ENCODE results near the gene CPNE5. TPM values are rescaled to one million over a fixed set of nuclear protein-coding genes. Genes with fewer than 3 reads are reported as not detected.

Gene CPNE5
- total and polyA plus RNA-seq, 9 of the 15 experiments (the other 6 are each of a cell fraction or from before 2014, with no cell fraction given) = 0.14 to 1.0 (median 0.46) TPM; not detected in 2

DNA sequence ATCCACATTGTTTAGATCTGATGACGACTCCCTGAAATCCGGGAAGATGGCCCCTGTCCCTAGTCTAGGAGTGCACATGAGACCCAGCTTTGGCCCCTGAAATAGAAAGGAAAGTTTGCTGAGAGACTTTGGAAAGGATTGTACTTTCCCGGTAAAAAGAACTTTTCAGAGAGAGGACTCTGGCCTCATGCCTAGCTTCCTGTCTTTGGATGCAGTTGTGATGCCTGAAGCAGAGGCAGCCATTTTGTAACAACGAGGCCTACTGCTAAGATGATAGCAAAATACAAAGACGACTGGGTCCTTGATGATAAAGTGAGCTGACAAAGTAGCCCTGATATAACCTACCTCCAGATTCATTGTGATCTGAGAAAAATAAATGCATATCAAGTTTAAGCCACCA, 6.9 kb downstream of the CPNE5 start:
- BruUV-seq (replicated peaks) = no TSS peak
- no peak for TF ChIP-seq TRIM24 (IDR thresholded peaks at IDR 0.05)
- TF ChIP-seq, protein P1, sequence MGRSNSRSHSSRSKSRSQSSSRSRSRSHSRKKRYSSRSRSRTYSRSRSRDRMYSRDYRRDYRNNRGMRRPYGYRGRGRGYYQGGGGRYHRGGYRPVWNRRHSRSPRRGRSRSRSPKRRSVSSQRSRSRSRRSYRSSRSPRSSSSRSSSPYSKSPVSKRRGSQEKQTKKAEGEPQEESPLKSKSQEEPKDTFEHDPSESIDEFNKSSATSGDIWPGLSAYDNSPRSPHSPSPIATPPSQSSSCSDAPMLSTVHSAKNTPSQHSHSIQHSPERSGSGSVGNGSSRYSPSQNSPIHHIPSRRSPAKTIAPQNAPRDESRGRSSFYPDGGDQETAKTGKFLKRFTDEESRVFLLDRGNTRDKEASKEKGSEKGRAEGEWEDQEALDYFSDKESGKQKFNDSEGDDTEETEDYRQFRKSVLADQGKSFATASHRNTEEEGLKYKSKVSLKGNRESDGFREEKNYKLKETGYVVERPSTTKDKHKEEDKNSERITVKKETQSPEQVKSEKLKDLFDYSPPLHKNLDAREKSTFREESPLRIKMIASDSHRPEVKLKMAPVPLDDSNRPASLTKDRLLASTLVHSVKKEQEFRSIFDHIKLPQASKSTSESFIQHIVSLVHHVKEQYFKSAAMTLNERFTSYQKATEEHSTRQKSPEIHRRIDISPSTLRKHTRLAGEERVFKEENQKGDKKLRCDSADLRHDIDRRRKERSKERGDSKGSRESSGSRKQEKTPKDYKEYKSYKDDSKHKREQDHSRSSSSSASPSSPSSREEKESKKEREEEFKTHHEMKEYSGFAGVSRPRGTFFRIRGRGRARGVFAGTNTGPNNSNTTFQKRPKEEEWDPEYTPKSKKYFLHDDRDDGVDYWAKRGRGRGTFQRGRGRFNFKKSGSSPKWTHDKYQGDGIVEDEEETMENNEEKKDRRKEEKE (IDR thresholded peaks at IDR 0.05; ENCODE audit: borderline replicate concordance in 1 of 2, control insufficient read depth in 1 of 2, low read depth in 2 of 2, low read length in 1 of 2) = no peak
- peak; percentile 93 for TF ChIP-seq RBM25 (IDR thresholded peaks at IDR 0.05; ENCODE audit: low read depth, low read length, severe bottlenecking)
- peak in 1 of 2 experiments; percentile 62; a peak in 2 of 4 replicates for TF ChIP-seq KDM1A (IDR thresholded peaks at IDR 0.05)
- TF ChIP-seq, protein P2, sequence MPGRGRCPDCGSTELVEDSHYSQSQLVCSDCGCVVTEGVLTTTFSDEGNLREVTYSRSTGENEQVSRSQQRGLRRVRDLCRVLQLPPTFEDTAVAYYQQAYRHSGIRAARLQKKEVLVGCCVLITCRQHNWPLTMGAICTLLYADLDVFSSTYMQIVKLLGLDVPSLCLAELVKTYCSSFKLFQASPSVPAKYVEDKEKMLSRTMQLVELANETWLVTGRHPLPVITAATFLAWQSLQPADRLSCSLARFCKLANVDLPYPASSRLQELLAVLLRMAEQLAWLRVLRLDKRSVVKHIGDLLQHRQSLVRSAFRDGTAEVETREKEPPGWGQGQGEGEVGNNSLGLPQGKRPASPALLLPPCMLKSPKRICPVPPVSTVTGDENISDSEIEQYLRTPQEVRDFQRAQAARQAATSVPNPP (IDR thresholded peaks at IDR 0.05; ENCODE audit: borderline replicate concordance, insufficient read depth, insufficient read length) = no peak
- TF ChIP-seq RFX7 (CRISPR knock-in tag; IDR thresholded peaks at IDR 0.05) = no peak
- TF ChIP-seq SPI1 (IDR thresholded peaks at IDR 0.05; ENCODE audit: borderline replicate concordance, low read depth, low read length) = no peak
- TF ChIP-seq MYBL2 (IDR thresholded peaks at IDR 0.05; ENCODE audit: low read depth) = no peak
- no peak for TF ChIP-seq MYBL2 (CRISPR knock-in tag; IDR thresholded peaks at IDR 0.05; ENCODE audit: borderline replicate concordance)
- no peak for TF ChIP-seq JUN (IDR thresholded peaks at IDR 0.05; ENCODE audit: borderline replicate concordance, low read depth, low read length)
- TF ChIP-seq JUN (CRISPR knock-in tag; IDR thresholded peaks at IDR 0.05; ENCODE audit: borderline replicate concordance) = no peak
- no peak for TF ChIP-seq BRD9 (IDR thresholded peaks at IDR 0.05; ENCODE audit: low read depth, partially characterized antibody)
- 0 out of 3 replicates have a peak, but pooled peaks of 1 of the 2 experiments have one; percentile 30 for TF ChIP-seq CBX3 (IDR thresholded peaks at IDR 0.05; ENCODE audit: borderline replicate concordance in 1 of 2, low read length in 2 of 2)
- peak in 1 of 2 experiments; percentile 54; a peak in 1 of 4 replicates for TF ChIP-seq RCOR1 (IDR thresholded peaks at IDR 0.05; ENCODE audit: borderline replicate concordance in 1 of 2, low read depth in 2 of 2, low read length in 2 of 2)
- no peak for TF ChIP-seq RAD51 (IDR thresholded peaks at IDR 0.05; ENCODE audit: borderline replicate concordance, low read depth)
- TF ChIP-seq YY1 (IDR thresholded peaks at IDR 0.05; ENCODE audit: borderline replicate concordance in 1 of 3, control insufficient read depth in 1 of 3, extremely low read depth in 1 of 3, insufficient read depth in 3 of 3, insufficient read length in 1 of 3, insufficient replicate concordance in 2 of 3, low read depth in 1 of 3, low read length in 2 of 3) = peak in 1 of 3 experiments; percentile 70
- TF ChIP-seq TBP (optimal IDR thresholded peaks at IDR 0.05; ENCODE audit: low read depth, low read length) = no peak
- no peak for TF ChIP-seq NCOR1 (IDR thresholded peaks at IDR 0.05)
- no peak for TF ChIP-seq CHD2 (IDR thresholded peaks at IDR 0.05; ENCODE audit: low read depth, low read length)

More for the DNA sequence above, 6.9 kb downstream of the CPNE5 start:
- in situ Hi-C loops (cut with MboI) = no loop called here
- WGBS (ENCODE audit: insufficient coverage, low coverage, missing lambda C conversion rate) = 45% methylated on average over 5 of the region's 5 CpGs
- no peaks in the 10 kb centered on the region for H3K9me1 ChIP-seq (ENCODE audit: control insufficient read depth, insufficient read depth, low read length)
- H3K27me3 ChIP-seq (ENCODE audit: control insufficient read depth in 2 of 2, insufficient read depth in 2 of 2, low read length in 2 of 2) = no peaks in the 10 kb centered on the region; a peak in 1 of 5 replicates
- H3K4me1 ChIP-seq (replicated peaks in 1 of 2; ENCODE audit: control insufficient read depth in 2 of 2, insufficient read depth in 2 of 2, low read length in 2 of 2) = peaks cover 10 to 13% of the 10 kb centered on the region in 2 experiments; a peak in 4 of 5 replicates
- no peak for ATAC-seq
- H4K20me1 ChIP-seq (replicated peaks; ENCODE audit: control insufficient read depth, insufficient read depth, low read length) = no peaks in the 10 kb centered on the region
- H2AFZ ChIP-seq (ENCODE audit: low read depth, low read length) = no peak overlapping the region
- no peaks in the 10 kb centered on the region; the same call in 1 of the 2 replicates for H3K9me3 ChIP-seq (replicated peaks; ENCODE audit: control insufficient read depth, insufficient read depth, low read depth, low read length)
- ChIA-PET CTCF (ENCODE audit: low intra/inter-chr PET ratio) (no interaction called here), POLR2A (interaction anchor here (0.5 kb wide), 1 partner anchor 61 kb away, joined by 3 read pairs; no protein-coding TSS in a partner anchor)
- H3K79me2 ChIP-seq (ENCODE audit: control insufficient read depth, insufficient read depth, low read length) = no peaks in the 10 kb centered on the region
- no peaks in the 10 kb centered on the region for H3K36me3 ChIP-seq (ENCODE audit: control insufficient read depth, insufficient read depth, low read length)
- intact Hi-C loops (cut with micrococcal nuclease) = no loop called here
- H3K27ac ChIP-seq (ENCODE audit: extremely low read depth, low read depth, low read length) = no peak overlapping the region
- no peak overlapping the region for H3K4me2 ChIP-seq (ENCODE audit: insufficient read depth, low read length)
- H3K9ac ChIP-seq (ENCODE audit: insufficient read depth in 1 of 2, low read depth in 2 of 2, low read length in 2 of 2) = no peak overlapping the region
- H3K4me3 ChIP-seq = no peak overlapping the region
- FAIRE-seq = no peak
- no peak for DNase-seq (ENCODE audit: extremely low read depth in 1 of 4, low spot score in 3 of 4)
